ENCODE results near the gene FASLG. TPM values are rescaled to one million over a fixed set of nuclear protein-coding genes. Genes with fewer than 3 reads are reported as not detected.
"Not testable (repeated sequence)": the region's sequence is repeated elsewhere in the genome, so short reads cannot be mapped to it uniquely, and the experiment has no call there.

Gene FASLG
- total RNA-seq, 1 experiment from 2014 or later: not detected

- Histone ChIP-seq H3K27me3 (no peaks in the 10 kb centered on the region), H3K4me3 (no peak overlapping the region), H3K9me3 (no peaks in the 10 kb centered on the region), H3K36me3 (no peaks in the 10 kb centered on the region)
- DNase-seq: no peak
Observed at GRCh38 chr1:172668097-172668496, 9.2 kb downstream of the FASLG start.

GRCh38 chr1:172669011-172669410, 10.1 kb downstream of the FASLG start:
- H3K27me3 ChIP-seq: no peaks in the 10 kb centered on the region; the same call in 1 of the 2 replicates

GRCh38 chr1:172670316-172670715, 11.4 kb downstream of the FASLG start:
- DNase-seq: no peak
- no peak overlapping the region for H3K4me3 ChIP-seq
- no peaks in the 10 kb centered on the region for H3K9me3 ChIP-seq
- no peaks in the 10 kb centered on the region for H3K36me3 ChIP-seq
- H3K27me3 ChIP-seq: no peaks in the 10 kb centered on the region; the same call in 1 of the 2 replicates

More at GRCh38 chr1:172669011-172669410, 10.1 kb downstream of the FASLG start:
- H3K36me3 ChIP-seq: no peaks in the 10 kb centered on the region
- no peaks in the 10 kb centered on the region for H3K9me3 ChIP-seq
- DNase-seq: no peak
- no peak overlapping the region for H3K4me3 ChIP-seq

- Histone ChIP-seq H3K36me3 (no peaks in the 10 kb centered on the region), H3K4me3 (no peak overlapping the region), H3K9me3 (no peaks in the 10 kb centered on the region), H3K27me3 (no peaks in the 10 kb centered on the region; the same call in 1 of the 2 replicates)
- DNase-seq: no peak
Observed at GRCh38 chr1:172670791-172671190, 11.9 kb downstream of the FASLG start.

- H3K27me3 ChIP-seq: no peaks in the 10 kb centered on the region; the same call in 1 of the 2 replicates
- H3K9me3 ChIP-seq: no peaks in the 10 kb centered on the region
- no peak for DNase-seq
- no peak overlapping the region for H3K4me3 ChIP-seq
- no peaks in the 10 kb centered on the region for H3K36me3 ChIP-seq
Observed at GRCh38 chr1:172671591-172671990, 12.7 kb downstream of the FASLG start.

GRCh38 chr1:172672720-172673119, 13.8 kb downstream of the FASLG start:
- no peak overlapping the region for H3K4me3 ChIP-seq
- H3K27me3 ChIP-seq: no peaks in the 10 kb centered on the region; the same call in 1 of the 2 replicates
- H3K9me3 ChIP-seq: no peaks in the 10 kb centered on the region
- no peaks in the 10 kb centered on the region for H3K36me3 ChIP-seq
- no peak for DNase-seq

GRCh38 chr1:172673761-172674160, 14.9 kb downstream of the FASLG start:
- H3K36me3 ChIP-seq: no peaks in the 10 kb centered on the region
- H3K27me3 ChIP-seq: no peaks in the 10 kb centered on the region; the same call in 1 of the 2 replicates
- H3K9me3 ChIP-seq: 0 out of 2 replicates have a peak, but pooled peaks cover under 1% of the 10 kb centered on the region
- no peak overlapping the region for H3K4me3 ChIP-seq
- DNase-seq: no peak

GRCh38 chr1:172674831-172675613, 16.1 kb downstream of the FASLG start:
- no peak overlapping the region for H3K4me3 ChIP-seq
- DNase-seq: no peak
- no peaks in the 10 kb centered on the region; the same call in 1 of the 2 replicates for H3K27me3 ChIP-seq
- 0 out of 2 replicates have a peak, but pooled peaks cover 1% of the 10 kb centered on the region for H3K9me3 ChIP-seq
- no peaks in the 10 kb centered on the region for H3K36me3 ChIP-seq

- H3K27me3 ChIP-seq: no peaks in the 10 kb centered on the region
- H3K4me3 ChIP-seq: no peak overlapping the region
- 0 out of 2 replicates have a peak, but pooled peaks cover 1% of the 10 kb centered on the region for H3K9me3 ChIP-seq
- no peak for DNase-seq
- no peaks in the 10 kb centered on the region for H3K36me3 ChIP-seq
Observed at GRCh38 chr1:172679000-172679772, 20.3 kb downstream of the FASLG start.

GRCh38 chr1:172680244-172680643, 21.3 kb downstream of the FASLG start:
- no peak for DNase-seq

GRCh38 chr1:172680733-172681275, 21.9 kb downstream of the FASLG start:
- Histone ChIP-seq H3K36me3 (no peaks in the 10 kb centered on the region), H3K4me3 (no peak overlapping the region), H3K9me3 (0 out of 2 replicates have a peak, but pooled peaks cover 1% of the 10 kb centered on the region), H3K27me3 (no peaks in the 10 kb centered on the region)
- no peak for DNase-seq

More at GRCh38 chr1:172680244-172680643, 21.3 kb downstream of the FASLG start:
- H3K4me3 ChIP-seq: no peak overlapping the region
- 0 out of 2 replicates have a peak, but pooled peaks cover 1% of the 10 kb centered on the region for H3K9me3 ChIP-seq
- no peaks in the 10 kb centered on the region for H3K27me3 ChIP-seq
- no peaks in the 10 kb centered on the region for H3K36me3 ChIP-seq

- Histone ChIP-seq H3K9me3 (0 out of 2 replicates have a peak, but pooled peaks cover 1% of the 10 kb centered on the region), H3K27me3 (no peaks in the 10 kb centered on the region), H3K36me3 (no peaks in the 10 kb centered on the region), H3K4me3 (no peak overlapping the region)
- no peak for DNase-seq
Observed at GRCh38 chr1:172682812-172683211, 23.9 kb downstream of the FASLG start.

- no peaks in the 10 kb centered on the region for H3K27me3 ChIP-seq
- H3K36me3 ChIP-seq: no peaks in the 10 kb centered on the region
- no peak overlapping the region for H3K4me3 ChIP-seq
- no peak for DNase-seq
- no peaks in the 10 kb centered on the region for H3K9me3 ChIP-seq
Observed at GRCh38 chr1:172686143-172686542, 27.2 kb downstream of the FASLG start.

- H3K27me3 ChIP-seq, H3K36me3 ChIP-seq, H3K9me3 ChIP-seq, DNase-seq, H3K4me3 ChIP-seq: not testable (repeated sequence)
Observed at GRCh38 chr1:172688428-172689085, 29.7 kb downstream of the FASLG start.

- H3K4me3 ChIP-seq, H3K36me3 ChIP-seq, H3K27me3 ChIP-seq, H3K9me3 ChIP-seq: not testable (repeated sequence)
- DNase-seq: peak; percentile 9
Observed at GRCh38 chr1:172690925-172691324, 32.0 kb downstream of the FASLG start.

GRCh38 chr1:172697534-172698002, 38.7 kb downstream of the FASLG start:
- Histone ChIP-seq H3K36me3 (no peaks in the 10 kb centered on the region), H3K9me3 (no peaks in the 10 kb centered on the region), H3K27me3 (no peaks in the 10 kb centered on the region), H3K4me3 (no peak overlapping the region)
- no peak for DNase-seq

Measured in MG63 (cell line).